ENCODE data around the gene RPP25.
"Not testable (repeated sequence)": the region's sequence is repeated elsewhere in the genome, so short reads cannot be mapped to it uniquely, and the experiment has no call there.

Gene RPP25

GRCh38 chr15:74962219-74962618, 5.6 kb upstream of the RPP25 start:
- no peak for DNase-seq

- no peak for DNase-seq
These were observed 5.0 kb upstream of the RPP25 start for GRCh38 chr15:74961616-74962015.

GRCh38 chr15:74960995-74961588, 4.5 kb upstream of the RPP25 start:
- no peak for DNase-seq

GRCh38 chr15:74960286-74960685, 3.7 kb upstream of the RPP25 start:
- no peak for DNase-seq

- no peak for DNase-seq
These were observed 3.0 kb upstream of the RPP25 start for GRCh38 chr15:74959586-74959939.

- DNase-seq, result no peak
These were observed 2.5 kb upstream of the RPP25 start for GRCh38 chr15:74958908-74959585.

- DNase-seq, result no peak
These were observed 1.8 kb upstream of the RPP25 start for GRCh38 chr15:74958320-74958907.

- DNase-seq, result no peak
These were observed 984 bp upstream of the RPP25 start for GRCh38 chr15:74957476-74958035.

GRCh38 chr15:74955796-74956647, 550 bp downstream of the RPP25 start:
- no peak for DNase-seq

GRCh38 chr15:74955017-74955416, 1.6 kb downstream of the RPP25 start:
- no peak for DNase-seq

- DNase-seq, result no peak
These were observed 2.1 kb downstream of the RPP25 start for GRCh38 chr15:74954515-74954914.

GRCh38 chr15:74951006-74951405, 5.6 kb downstream of the RPP25 start:
- DNase-seq, result no peak

GRCh38 chr15:74950078-74950908, 6.3 kb downstream of the RPP25 start:
- no peak for DNase-seq

GRCh38 chr15:74937590-74938371, 18.8 kb downstream of the RPP25 start, which contains the start of gene COX5A:
Gene COX5A, minus strand, starts transcription at chr15:74938073. Its CDS starts 59 bp downstream, at chr15:74938014.
- peak; percentile 89 for DNase-seq

- DNase-seq, result no peak
These were observed 19.3 kb downstream of the RPP25 start for GRCh38 chr15:74937272-74937589.

- DNase-seq, result not testable (repeated sequence)
These were observed 21.4 kb downstream of the RPP25 start for GRCh38 chr15:74935193-74935592.

GRCh38 chr15:74933573-74933972, 23.0 kb downstream of the RPP25 start:
- DNase-seq, result no peak

GRCh38 chr15:74928771-74929198, 27.8 kb downstream of the RPP25 start:
- no peak for DNase-seq

GRCh38 chr15:74924525-74924924, 32.0 kb downstream of the RPP25 start:
- DNase-seq, result no peak

GRCh38 chr15:74920456-74920855, 36.1 kb downstream of the RPP25 start:
- DNase-seq, result no peak

- no peak for DNase-seq
These were observed 38.9 kb downstream of the RPP25 start for GRCh38 chr15:74917676-74918075.

GRCh38 chr15:74913799-74914198, 42.8 kb downstream of the RPP25 start:
- DNase-seq, result not testable (repeated sequence)
